Measurements from ENCODE around the gene LPIN1.
"Not testable (repeated sequence)": the region's sequence is repeated elsewhere in the genome, so short reads cannot be mapped to it uniquely, and the experiment has no call there.

LPIN1 gene

DNA sequence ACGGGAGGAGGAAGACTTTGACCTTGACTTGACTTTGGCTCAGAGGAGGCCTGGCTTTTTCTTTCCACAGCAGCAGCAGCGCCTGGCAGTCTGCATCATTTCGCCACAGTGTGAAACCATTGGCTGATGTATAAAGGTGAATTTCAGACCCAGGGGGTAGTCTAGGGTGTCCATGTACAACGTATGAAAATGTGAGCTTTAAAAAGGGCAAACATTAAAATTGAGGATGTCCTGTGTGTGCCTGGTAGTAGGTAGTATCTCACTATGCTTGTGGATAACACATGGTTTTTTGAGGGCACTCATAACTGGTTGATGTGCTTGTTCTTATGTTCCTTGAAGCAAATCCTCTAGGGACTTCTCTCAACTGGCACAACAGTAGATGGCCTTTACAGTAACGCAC is 86.1 kb downstream of the LPIN1 start:
- DNase-seq (ENCODE audit: low read depth) = no peak

DNA sequence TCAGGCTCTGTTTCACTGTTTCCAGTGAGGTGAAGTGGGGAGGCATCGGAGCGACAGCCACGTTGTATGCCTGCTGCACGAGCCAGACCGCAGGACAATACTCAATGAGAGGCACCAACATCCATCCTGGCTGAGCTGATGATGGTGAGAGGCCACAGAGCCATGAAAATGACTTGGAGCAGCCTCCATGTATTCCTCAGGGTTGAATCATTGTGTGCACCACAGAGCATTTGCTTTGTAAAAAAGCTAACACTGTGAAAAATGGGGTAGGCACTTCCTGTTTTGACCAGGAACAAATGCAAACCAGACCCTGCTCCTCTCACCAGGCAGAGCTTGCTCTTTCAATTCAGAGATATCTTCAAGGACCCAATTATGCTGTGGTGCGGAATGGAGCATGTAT is 87.2 kb downstream of the LPIN1 start:
- peak; percentile 69 for DNase-seq (ENCODE audit: low read depth)

DNA sequence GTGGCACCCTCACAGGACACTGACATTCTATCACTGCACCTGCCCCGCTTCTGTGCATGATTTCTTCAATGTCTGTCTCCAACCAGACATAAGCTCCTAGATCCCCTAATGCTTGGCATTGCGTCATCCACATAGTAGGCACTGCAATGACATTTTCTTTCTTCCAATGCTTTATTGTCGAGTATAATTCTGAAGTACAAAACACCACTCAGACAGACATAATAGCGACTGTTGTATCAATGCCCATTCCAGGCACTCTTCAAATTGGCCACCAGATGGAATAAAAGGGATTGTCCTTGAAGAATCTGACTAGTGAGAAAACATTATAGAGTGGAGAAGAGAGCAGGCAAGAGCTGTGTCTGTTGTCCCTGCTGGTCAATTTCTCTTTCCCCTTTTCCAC is 89.0 kb downstream of the LPIN1 start:
- DNase-seq (ENCODE audit: low read depth) = peak; percentile 14

DNA sequence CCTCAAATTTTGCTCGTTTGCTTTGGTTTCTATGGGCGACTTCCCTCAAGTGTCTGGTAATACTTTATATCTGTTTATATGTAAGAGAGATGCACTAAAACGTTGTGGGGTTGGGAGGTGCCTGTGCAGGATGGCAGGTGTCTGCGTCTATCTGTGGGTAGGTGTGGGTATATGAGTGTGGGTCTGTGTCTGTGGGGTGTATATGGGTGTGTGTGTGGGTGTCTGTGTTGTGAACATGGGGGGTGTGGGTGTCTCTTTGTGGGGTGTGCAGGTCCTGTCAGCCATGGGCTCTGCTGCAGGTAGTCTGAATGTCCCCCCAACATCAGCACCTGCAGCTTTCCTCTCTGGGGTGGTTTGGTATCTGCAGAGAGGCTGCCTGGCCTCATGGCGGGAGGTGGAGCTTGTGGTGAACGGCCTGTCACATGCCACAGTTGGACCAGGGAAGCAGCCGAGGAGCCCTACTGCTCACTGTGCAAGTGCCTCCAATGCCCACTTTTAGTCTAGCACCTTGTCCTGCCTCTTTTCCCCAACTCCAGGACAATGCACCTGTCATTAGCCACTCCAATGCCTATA is 90.3 kb downstream of the LPIN1 start:
- no peak for DNase-seq (ENCODE audit: low read depth)

DNA sequence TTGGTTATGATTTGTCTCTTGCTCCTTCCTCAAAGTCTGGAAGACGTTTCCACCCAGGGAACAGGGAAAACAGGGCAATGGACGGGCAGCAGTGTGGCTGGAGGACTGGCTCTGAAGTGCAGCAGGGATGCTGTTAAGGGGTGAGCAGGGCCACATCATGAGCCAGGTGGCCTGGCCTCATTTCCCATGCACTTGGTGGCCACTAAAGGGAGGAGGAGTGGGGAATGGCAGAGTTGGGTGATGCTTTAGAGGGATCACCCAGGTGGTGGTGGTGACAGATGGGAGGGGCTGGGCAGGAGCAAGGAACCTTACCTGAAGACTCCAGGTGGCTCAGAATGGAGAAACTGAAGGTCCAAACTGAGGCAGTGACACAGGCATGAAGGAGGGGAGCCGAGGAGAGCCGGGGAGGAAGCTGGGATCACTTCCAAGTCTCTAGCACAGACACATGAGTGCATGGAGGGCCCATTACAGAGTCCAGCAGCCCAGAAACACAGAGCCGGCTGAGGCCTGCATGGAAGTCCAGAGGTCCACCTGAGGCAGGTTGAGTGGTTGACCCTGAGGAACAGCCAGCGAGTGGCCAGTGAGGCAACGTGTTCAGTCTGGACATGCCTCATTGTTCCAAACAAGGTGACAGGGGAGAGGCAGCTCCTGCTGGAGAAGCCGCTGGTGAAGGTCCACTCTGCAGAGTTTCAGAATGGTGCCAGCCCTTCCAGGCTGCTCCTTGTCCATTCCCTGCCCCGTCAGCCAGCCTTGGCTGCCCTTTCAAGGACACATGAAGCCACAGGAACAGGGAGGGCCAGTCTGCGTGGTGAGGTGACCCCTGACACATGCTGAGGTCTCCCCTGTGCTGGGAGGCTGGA is 91.7 kb downstream of the LPIN1 start:
- DNase-seq (ENCODE audit: low read depth) = no peak

DNA sequence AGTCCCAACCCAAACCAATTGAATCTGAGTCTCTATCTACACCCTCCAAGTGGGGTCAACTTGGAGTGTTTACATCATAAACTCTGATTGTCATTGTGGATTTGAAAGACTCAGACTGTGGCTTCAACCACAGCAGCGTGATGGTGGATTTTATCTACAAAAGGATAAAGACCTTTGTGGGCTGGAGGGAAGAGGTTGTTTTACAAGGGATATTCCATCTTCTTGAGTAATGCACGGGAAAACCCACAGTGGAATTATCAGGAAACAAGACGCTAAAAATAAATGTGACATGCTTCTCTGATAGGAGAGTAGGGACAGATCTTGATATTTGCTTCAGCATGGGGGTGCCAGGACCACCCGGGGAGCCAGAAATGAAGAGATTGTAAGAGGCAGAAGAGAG is 93.5 kb downstream of the LPIN1 start:
- no peak for DNase-seq (ENCODE audit: low read depth)

DNA sequence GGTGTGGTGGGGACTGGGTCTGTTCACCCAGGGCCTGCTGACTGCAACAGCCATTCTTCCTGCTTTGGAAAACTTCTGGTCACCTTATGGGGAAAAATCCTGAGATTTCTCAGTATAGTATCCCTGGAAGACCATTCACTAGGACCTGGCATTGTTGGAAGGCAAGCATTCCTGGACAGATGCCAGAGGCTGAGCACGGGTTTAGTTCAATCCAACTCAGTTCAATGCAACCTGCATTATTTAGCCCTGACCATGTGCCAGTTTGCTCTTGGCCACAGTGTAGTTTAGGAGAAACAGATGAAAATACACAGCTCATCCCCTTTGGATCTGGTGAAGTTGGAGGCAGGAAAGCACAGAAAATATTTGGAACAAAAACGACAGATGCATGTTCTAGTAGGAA is 95.9 kb downstream of the LPIN1 start:
- DNase-seq (ENCODE audit: low read depth) = no peak

DNA sequence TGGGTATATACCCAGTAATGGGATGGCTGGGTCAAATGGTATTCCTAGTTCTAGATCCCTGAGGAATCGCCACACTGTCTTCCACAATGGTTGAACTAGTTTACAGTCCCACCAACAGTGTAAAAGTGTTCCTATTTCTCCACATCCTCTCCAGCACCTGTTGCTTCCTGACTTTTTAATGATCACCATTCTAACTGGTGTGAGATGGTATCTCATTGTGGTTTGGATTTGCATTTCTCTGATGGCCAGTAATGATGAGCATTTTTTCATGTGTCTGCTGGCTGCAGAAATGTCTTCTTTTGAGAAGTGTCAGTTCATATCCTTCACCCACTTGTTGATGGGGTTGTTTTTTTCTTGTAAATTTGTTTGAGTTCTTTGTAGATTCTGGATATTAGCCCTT is 98.4 kb downstream of the LPIN1 start:
- DNase-seq (ENCODE audit: low read depth) = not testable (repeated sequence)

DNA sequence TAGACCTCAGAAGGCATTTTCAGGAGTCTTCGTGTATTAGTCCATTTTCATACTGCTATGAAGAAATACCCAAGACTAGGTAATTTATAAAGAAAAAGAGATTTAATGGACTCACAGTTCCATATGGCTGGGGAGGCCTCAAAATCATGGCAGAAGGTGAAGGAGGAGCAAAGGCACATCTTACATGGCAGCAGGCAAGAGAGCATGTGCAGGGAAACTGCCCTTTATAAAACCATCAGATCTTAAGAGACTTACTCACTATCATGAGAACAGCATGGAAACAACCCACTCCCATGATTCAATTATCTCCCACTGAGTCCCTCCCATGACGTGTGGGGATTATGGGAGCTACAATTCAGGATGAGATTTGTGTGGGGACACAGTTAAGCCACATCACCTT is 101.5 kb downstream of the LPIN1 start:
- not testable (repeated sequence) for DNase-seq (ENCODE audit: low read depth)

DNA sequence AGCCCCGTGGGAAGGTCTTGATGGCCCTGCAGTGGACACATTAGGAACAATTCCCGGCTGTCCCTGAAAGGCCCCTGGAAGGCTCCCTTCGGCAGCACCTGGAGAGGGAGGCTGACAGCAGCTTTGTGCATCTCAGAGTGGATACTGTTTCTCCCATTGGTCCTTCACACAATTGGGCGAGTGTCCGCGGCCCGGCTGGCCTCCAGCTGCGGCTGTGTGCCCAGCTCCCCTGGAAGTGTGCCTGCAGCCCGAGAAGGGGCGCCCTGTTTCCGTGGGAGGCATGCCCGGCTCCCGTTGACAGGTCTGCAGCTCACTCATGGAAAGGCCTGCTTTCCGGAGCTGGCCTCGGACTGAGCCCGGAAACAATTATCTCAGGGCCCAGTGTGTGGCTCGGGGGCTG is 103.7 kb downstream of the LPIN1 start:
- no peak for DNase-seq (ENCODE audit: low read depth)

DNA sequence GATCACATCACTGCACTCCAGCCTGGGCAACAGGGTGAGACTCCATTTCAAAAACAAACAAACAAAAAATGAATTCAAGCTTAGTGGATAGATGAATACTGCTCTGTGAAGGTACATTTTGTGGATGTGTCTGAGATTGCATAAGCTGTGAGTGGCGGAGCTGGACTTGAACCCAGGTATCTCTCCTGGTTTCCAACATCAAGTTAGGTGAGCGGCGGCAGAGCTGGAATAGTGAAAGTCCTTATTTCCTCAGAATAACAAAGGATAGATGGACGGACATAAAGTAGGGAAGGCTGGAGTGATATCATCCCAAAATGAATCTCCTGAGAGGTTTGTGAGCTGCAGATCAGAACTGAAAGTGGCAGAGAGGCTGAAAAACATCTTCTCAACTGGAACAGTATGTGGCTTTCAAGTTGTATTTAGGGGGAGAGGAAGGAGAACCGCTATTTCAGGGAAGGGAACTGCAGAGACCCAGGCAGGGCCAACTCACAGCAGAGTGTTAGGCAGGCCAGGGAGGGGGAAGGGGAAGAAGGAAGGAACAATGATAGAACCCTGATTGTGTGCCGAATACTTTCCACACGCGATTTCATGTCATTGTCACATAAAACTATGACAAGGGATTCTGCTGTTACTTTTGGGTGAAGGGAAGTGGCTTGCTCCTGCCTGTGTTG is 106.2 kb downstream of the LPIN1 start:
- DNase-seq (ENCODE audit: low read depth) = no peak

DNA sequence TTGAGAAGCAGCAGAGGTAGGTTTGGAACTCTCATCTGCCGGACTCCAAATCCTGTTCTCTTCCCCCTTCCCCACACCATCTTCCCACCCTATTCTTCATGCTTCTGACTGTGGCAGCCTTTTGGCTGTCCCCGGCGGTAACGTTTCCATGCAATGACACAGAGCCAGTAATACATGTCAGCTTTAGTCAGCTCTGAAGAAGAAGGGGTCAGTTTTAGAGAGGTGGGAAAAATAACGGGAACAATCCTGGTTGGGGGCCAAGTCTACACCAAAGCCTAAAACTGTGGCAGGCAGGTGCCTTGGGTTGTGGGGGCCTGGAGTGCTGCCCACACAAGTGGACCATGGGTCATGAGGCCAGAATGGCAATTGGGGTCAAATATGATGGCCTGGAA is 106.8 kb downstream of the LPIN1 start:
- DNase-seq (ENCODE audit: low read depth) = no peak

DNA sequence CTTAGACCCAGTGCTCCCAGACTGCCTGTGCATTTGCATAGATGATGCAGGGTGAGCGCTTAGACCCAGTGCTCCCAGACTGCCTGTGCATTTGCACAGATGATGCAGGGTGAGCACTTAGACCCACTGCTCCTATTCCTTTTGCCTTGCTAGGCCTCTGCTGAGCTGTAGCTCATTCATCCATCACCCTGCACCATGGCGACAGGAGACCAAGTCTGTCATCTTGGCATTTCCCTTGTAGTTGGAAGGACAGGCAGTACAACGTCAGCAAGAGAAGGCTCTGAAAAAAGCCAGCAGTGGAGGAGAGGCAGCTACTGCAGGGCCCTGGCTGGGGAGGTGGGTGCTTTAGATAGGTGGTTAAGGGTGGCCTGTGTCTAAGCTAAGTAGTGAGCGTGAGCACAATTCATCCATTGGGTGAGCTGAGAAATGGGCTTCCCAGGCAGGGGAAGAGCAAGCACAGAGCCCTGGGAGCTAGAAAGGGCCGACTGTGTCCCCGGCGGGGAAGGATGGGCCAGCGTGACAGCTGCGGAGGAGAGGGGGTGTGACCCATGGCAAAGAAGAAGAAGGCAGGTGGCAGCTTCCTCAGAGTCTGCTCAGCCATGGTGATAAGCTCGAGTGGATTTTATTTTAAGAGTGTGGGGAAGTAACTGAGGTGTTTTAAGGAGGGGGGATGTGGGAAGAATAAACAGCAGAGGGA is 108.8 kb downstream of the LPIN1 start:
- no peak for DNase-seq (ENCODE audit: low read depth)

DNA sequence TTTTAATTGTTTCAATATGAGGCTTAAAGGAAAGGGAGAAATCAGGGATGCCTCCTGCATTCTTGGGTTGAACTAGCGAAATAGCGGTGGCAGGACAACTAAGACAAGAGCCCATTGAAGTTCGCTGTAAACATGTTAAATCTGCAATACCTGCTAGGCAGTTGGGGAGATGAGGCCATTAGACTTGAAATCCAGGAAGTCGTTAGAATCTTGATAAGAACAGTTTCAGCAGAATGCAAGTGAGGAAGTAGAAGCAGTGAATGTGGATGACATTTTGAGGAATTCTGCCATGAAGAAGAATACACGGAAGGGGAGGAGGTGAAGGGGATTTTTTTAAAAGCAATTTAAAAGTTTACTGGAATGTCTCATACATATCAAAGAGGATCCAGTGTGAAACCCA is 109.7 kb downstream of the LPIN1 start:
- DNase-seq (ENCODE audit: low read depth) = no peak

DNA sequence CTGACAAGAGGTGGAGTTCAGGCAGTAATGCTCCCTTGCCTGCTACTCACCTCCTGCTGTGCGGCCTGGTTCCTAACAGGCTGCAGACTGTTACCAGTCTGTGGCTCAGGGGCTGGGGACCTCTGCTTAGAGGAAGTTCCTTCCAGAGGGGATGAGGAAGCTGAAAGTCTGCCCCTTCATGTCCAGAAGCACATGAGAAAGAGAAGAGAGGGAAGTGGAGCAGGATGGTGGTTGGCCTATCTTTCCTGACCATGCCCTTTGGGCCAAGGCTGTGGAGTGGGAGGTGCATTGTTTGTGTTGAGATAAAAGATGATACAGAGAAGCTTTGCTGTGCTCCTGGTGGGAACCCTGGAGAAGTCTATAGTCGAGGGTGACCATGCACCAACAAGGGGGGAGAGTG is 112.5 kb downstream of the LPIN1 start:
- DNase-seq (ENCODE audit: low read depth) = no peak

DNA sequence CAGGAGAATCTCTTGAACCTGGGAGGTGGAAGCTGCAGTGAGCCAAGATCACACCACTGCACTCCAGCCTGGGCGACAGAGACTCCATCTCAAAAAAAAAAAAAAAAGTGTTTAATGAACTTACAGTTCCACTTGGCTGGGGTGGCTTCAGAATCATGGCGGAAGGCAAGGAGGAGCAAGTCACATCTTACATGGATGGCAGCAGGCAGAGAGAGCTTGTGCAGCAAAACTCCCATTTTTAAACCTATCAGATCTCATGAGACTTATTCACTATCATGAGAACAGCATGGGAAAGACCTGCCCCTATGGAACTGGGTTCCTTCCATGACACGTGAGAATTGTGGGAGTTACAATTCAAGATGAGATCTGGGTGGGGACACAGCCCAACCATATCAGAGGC is 113.5 kb downstream of the LPIN1 start:
- DNase-seq (ENCODE audit: low read depth) = not testable (repeated sequence)

DNA sequence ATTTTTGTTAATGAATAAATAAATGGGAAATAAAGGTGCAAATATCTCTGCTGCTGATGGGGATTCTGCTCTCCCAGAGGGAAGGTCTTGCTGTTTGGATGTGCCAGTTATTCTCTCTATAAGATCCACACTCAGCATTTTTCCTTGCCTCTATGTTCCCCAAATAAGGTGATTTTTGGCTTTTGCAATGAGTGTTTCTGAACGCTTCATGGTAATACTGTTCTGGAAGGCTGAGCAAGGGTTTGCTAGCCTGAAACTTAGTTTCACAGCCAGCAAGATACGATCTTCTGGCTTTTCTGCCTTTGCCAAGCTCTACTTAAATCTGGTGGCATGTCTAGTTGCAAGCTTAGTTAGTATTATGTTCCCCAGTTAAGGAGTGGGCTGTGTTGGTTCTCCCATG is 114.6 kb downstream of the LPIN1 start:
- no peak for DNase-seq (ENCODE audit: low read depth)

DNA sequence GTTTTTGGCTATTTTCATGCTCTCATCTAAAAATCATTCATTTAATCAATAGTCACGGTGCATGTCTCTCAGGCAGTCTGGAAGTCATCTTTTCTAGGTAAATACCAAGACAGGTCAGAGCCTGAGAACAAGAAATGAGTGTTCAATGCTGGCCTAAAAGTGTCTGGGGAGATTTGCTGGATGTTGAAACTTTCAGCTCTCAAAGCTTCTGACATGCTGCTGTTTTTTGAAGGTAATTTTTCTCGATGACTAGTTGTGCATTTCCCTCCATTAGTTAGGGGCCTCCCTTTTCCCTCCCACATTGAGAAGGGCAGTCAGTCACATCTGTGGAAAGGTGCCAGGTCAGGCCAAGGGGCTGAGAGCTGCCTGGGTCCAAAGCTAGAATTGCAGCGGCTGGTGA is 115.6 kb downstream of the LPIN1 start:
- no peak for DNase-seq (ENCODE audit: low read depth)

DNA sequence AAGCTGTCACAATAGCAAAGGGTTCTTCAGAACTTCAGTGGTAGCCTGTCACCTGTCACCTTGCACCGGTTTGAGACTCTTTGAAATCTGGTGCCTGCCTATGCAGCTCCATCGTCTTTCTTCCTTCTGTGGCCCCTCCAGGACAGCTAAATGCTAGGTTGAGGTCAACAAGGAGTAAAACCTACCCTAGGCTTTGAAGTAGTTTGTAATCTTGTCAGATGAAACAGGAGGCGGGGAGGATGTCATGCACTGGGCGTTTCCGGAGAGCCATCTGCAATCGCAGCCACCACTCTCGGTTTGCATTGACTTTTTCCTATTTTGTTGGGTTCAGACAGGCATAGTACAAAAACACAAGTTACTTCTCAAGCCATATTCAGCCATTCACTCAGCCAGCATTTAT is 116.7 kb downstream of the LPIN1 start:
- no peak for DNase-seq (ENCODE audit: low read depth)

DNA sequence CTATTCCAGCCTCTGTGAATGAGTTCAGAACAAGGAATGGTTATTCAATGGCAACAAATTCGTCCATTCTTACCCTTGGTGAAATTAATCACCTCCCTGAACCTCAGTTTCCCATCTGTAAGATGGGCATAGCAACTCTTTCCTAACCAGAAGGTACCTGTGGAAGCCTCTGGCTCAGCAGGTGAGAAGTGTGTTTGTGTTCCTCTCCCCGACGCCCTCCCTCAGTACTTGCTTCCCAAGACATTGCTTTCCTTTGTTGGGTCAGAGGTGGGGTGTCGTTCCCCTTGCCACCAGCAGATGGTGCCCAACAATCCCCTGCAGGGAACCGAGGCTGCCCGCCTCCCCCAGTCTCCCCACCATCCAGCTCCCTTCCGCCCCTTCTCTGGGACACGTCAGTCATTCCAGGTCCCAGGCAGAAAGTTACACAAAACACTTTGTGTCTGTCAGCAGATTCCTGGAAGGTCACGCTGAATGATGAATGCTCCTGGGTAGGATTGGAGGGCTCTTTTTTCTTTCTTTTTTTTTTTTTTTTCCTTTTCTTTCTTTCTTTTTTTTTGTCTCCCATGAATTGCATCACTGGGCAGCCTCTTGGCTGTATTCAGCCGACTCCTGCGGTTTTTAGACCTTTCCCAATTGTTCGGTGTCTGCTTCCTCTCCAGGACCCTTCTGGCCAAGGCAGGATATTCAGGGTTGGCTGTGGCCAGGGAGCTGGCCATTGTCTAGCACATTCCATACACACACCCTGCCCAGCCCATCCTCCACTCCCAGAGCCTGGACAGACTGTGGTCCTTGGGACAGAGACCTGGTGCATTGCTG is 117.3 kb downstream of the LPIN1 start:
- DNase-seq (ENCODE audit: low read depth) = peak; percentile 88

DNA sequence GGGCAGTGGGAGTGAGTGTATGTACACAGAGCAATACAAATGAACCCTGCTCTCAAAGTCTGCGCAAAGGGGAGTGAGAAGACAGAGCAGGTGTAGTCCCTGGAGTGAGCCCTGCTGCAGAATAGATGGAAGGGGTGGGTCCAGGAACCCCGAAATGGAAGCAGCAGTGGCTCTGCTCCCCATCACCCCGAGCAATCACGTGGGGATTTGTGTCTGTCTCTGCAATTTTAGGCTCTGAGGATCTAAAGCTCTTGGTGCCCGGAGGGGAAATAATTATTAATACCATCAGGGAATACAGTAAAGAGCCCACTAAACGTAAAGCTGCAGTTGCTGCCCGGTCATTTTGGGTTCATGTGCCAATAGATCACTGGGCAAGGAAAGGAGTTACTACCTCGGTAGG is 118.3 kb downstream of the LPIN1 start:
- no peak for DNase-seq (ENCODE audit: low read depth)

DNA sequence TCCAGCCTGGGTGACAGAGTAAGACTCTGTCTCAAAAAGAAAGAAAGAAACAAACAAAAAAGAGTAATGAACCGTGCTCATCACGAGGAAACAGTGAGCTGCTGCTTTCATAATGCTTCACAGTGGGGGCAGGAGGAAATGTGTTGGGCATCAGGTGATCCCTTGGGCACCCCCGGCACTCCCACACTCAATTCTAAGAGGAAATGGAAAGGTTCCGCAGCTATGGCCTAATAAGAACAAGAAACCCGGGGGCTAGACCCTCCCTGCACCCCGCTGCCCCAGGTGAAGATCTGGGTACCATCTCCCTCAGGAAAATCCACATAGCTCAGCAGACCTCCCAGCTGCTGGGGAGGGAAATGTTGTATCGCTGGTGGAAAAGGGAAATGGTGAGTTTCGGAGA is 118.9 kb downstream of the LPIN1 start:
- no peak for DNase-seq (ENCODE audit: low read depth)

All from ELR (cell line).